Activated CD4-positive, CD25-positive, alpha-beta regulatory T cell (primary cell): ENCODE data around the gene MYH8.

Experiments used
- DNase-seq, 4 experiments: peaks; one replicate each; lab custom pipeline; 2025; lab: John Stamatoyannopoulos, UW

Gene MYH8

DNA sequence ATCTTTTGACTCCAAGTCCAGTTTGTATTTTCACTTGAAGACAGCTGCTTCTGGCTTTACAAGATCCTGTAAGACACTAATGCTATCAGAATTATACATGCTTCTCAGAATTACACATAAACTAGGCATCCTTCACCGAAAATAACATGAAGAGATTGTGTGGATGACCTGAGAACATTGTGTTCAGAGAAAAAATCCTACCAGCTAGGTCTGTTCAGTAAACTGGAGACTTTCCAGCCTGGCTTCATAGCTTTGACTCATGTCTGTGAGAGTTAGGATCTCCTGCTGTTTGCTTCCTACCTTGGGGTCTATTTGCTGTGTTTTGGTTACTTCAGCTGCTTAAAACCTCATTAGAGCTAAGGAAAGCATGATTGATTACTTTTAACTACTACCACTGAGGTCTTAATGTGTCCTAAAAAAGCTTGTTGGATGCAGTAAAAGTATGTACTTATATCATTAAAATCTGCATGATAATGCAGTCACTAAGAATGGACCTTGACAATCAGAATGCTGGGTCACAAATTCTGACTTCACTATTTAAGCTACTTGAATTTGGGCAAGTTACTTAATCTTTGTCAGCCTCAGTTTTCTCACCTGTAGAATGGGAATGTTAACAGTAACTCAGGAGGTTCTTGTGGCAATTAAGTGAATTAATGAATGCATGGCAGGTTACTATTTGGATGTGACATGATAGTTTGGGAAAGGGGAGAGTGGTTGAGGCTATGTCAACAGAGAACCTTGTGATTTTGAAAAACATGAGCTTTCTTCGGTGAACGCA, 40.9 kb downstream of the MYH8 start:
- DNase-seq, result no peak

DNA sequence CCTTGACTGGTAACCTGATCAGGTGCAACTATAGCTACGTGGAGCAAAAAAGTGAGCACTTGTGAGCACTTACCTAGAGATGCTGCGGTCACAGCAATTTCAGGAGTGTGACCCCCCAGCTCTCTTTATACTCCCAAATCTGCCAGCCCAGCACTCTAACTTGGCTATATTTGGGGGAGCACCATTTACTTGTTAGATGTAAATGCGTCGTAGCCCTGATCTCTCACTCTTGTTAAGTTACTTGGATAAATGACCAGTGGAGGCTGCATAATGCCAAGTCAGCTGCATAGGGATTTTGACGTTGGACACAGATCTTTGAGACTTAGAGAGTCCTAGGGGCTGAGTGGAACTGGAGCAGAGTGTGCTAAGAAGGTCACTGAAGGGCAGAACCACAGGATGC, 48.8 kb downstream of the MYH8 start, which contains the start of gene MYH13:
Gene MYH13 (minus strand): TSS at position 101 of the 400 bp plus-strand sequence. CDS start 8,476 bp downstream, outside the sequence.
- DNase-seq, result no peak

DNA sequence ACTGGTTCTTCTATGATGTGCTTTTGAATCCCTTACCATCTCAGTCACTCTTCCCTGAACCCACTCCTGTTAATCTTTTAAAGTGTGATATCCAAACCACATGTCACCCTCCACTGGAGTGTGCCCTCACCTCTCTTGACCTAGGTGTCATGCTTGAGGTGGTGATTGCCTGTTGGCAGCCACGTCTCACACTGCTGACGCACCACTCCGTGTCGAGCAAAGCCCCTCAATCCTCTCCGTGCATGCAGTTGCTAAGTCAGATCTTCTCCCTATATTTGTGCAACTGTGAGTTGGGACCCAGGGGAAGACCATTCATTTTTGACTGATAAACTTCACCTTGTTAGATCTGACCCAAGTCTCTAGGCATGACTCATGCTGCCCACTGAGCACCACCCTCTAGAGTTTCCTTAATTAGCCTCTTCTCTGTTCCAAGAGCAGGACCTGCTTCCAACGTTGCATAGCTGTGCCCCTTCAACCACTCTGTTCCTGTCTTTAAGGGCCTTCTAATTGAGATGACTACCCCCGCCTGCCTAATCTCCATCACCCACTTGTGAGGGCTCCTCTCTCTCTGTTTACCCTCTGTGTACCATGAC, 51.6 kb downstream of the MYH8 start:
- no peak for DNase-seq

DNA sequence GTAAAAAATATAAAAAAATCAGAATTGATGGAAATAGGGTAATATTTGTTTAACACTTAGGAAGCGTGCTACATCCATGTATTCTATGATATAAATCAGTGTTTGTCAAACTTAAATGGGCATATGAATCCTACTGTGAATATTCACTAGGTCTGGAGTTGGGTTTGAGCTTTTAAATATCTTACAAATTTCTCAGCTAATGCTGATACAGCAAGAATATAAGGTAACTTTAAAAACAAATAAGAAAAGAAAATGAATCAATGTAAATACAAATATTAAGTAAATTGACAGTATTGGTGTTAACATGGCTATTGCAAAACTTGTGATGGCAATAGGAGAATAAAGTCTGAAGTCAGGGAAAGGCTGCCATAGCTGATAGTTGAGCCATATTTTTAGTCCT, 52.5 kb downstream of the MYH8 start:
- no peak for DNase-seq

DNA sequence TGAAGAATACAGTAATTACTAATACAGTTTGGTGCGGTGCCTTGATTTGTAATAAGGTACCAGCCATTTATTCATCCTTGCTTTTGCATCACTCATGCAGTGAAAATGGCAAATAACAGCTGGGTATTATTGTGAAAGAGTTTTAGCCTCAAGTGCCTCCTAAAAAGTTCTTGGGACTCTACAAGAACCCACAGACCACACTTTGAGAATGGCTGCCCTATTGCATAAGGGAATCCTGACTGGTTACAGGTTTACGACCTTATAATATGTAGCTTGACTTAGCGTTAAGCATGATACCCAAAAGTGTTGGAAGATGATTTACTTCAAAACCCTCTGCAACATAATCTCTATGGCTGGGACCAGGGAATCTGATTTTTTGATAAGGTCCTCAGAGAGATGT, 53.2 kb downstream of the MYH8 start:
- no peak for DNase-seq

DNA sequence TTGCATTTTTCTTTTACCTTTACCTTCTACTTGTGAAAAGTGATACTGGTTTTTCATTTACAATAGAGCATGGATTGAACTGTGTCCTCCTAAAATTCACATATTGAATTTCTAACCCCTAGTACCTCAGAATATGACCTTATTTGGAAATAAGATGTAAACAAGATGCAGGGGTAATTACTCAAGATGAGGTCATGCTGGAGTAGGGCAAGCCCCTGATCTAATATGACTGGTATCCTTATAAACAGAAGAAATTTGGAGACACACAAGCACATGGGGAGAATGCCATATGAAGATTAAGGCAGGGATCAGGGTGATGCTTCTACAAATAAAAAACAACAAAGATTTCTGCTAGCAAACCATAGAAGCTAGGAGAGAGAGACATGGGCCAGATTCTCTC, 61.2 kb downstream of the MYH8 start:
- no peak for DNase-seq

DNA sequence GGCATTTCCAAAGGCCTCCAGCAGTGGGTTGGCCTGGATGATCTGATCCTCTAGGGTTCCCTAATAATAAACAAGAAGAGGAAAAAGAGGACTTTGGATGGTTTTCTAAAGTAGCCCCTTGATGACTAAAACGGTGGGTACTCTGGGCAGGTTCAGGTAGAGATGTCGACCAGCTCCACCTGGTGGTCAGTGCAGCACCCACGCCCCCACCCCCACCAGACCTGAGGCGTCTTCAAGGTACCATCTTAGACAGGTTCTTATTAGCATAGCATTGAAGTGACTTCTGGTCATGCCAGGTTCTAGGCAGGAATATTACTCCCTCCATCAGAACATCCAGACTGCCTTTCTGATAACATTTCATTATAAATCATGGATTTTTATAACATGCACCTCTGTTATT, 64.0 kb downstream of the MYH8 start:
- DNase-seq, result no peak

DNA sequence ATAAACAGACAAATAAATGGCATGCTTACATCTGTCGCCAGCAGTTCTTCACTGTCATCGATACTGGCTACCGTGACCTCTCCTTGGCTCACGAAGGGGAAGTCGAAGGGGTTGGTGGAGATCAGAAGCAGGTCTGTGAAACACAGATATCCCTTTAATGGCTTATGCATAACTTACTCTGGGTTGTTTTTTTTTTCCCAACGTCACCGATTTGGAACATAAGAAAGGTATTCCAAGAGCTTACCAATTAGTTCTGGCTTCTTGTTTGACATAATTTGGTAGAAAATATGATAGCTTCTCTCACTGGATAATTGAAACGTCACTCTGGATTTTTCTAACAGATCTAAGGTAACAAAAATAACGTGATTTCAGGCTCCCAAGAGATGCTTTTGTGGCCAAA, 67.1 kb downstream of the MYH8 start:
- DNase-seq, result no peak

DNA sequence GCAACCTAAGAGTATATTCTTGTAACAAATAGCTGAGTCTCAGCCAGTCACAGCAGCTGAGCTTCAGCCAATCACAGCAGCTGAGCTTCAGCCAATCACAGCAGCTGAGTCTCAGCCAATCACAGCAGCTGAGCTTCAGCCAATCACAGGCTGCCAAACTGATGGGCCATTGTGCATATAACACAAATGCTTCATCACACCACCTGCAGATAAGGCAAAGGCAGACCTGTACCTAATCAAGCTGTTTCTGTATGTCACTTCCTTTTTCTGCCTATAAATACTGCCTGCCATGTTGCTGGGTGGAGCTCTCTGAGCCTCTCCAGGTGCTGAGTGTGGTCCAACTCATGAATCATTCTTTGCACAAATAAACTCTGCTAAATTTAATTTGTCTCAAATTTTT, 68.9 kb downstream of the MYH8 start:
- no peak for DNase-seq

DNA sequence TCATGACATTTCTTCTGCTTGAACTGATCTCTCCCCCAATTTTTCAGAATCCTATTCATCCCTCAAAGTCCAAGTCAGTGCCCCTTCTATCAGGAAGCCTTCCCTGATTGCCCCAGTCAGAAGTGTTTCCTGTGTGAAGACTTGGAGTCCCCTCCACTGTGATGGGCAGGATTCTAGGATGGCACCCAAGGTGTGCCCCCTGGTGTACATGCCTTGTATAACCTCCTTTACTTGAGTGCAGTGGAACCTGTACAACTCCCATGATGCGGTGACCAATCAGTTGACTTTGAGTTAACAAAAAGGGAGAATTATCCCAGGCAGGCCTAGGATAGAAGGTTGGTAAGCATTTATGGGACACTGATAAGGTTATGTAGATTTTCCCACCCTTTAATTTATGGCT, 72.3 kb downstream of the MYH8 start:
- no peak for DNase-seq

DNA sequence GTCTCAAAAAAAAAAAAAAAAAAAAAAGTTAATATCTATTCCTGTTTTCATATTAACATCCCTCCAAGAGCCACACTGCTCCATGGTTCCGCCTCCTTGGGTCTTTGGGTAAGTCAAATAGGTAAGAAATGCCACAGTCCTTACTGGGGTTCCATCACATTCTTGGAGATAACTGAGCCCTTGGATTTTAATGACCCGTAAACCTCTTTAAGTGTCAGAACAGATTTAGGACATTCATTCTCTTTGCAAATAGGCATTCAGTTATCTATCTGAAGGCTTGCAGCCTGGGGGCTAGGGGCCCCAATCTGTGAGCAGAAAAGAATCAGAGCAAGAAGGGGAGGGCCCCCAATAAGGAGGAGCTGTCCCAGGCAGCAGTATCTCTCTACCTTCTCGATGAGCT, 76.9 kb downstream of the MYH8 start:
- no peak for DNase-seq
